Epithelial cell of proximal tubule (primary cell): ENCODE data around the gene TMCC2. TPM values are rescaled to one million over a fixed set of nuclear protein-coding genes. Genes with fewer than 3 reads are reported as not detected.
A peak's percentile ranks its signal among the peaks of the same experiment; 100 is the strongest.

Experiments
- DNase-seq: peaks from one replicate; pipeline ENCODE4 v3.0.0-alpha.2; 2011; ENCODE audit warnings: low read depth
- H3K4me3 ChIP-seq: 2 replicates; pipeline ENCODE4 v1.5.1; 2011; ENCODE audit warnings: low read depth, mild to moderate bottlenecking, low read length
- CTCF ChIP-seq: conservative IDR thresholded peaks from 2 replicates; pipeline ENCODE4 v1.5.1; 2012; ENCODE audit warnings: low read depth, mild to moderate bottlenecking, low read length
- total RNA-seq: library from RNA; depleted of rRNA; stranded (reverse); fragments of >200 nt; gene quantifications from 2 replicates; pipeline ENCODE4 v1.2.3, GENCODE V29; 2015

TMCC2 gene
- total RNA-seq, 1 donor from 2014 or later: 5.0 TPM

GRCh38 chr1:205255941-205256780 lies 28.4 kb downstream of the TMCC2 start:
- H3K4me3 ChIP-seq: no peak overlapping the region
- TF ChIP-seq CTCF: peak; percentile 97
- DNase-seq: no peak

GRCh38 chr1:205256951-205257625 lies 29.3 kb downstream of the TMCC2 start:
- no peak for TF ChIP-seq CTCF
- H3K4me3 ChIP-seq: no peak overlapping the region

GRCh38 chr1:205257735-205258134 lies 30.0 kb downstream of the TMCC2 start:
- DNase-seq: no peak
- no peak for TF ChIP-seq CTCF

More at GRCh38 chr1:205256951-205257625, 29.3 kb downstream of the TMCC2 start:
- DNase-seq: no peak

GRCh38 chr1:205258261-205258691 lies 30.5 kb downstream of the TMCC2 start:
- DNase-seq: no peak
- H3K4me3 ChIP-seq: no peak overlapping the region
- TF ChIP-seq CTCF: no peak

More at GRCh38 chr1:205257735-205258134, 30.0 kb downstream of the TMCC2 start:
- no peak overlapping the region for H3K4me3 ChIP-seq

- DNase-seq: no peak
- H3K4me3 ChIP-seq: no peak overlapping the region
- no peak for TF ChIP-seq CTCF
These were observed 31.0 kb downstream of the TMCC2 start for GRCh38 chr1:205258719-205259118.

- no peak overlapping the region for H3K4me3 ChIP-seq
- no peak for DNase-seq
- no peak for TF ChIP-seq CTCF
These were observed 31.6 kb downstream of the TMCC2 start for GRCh38 chr1:205259324-205259832.
